NCI-H1930 (cell line): ENCODE data around the gene F10.

Experiments
- DNase-seq, 2 experiments: peaks; one replicate each; lab custom pipeline; 2025; lab: John Stamatoyannopoulos, UW

Gene F10

DNA sequence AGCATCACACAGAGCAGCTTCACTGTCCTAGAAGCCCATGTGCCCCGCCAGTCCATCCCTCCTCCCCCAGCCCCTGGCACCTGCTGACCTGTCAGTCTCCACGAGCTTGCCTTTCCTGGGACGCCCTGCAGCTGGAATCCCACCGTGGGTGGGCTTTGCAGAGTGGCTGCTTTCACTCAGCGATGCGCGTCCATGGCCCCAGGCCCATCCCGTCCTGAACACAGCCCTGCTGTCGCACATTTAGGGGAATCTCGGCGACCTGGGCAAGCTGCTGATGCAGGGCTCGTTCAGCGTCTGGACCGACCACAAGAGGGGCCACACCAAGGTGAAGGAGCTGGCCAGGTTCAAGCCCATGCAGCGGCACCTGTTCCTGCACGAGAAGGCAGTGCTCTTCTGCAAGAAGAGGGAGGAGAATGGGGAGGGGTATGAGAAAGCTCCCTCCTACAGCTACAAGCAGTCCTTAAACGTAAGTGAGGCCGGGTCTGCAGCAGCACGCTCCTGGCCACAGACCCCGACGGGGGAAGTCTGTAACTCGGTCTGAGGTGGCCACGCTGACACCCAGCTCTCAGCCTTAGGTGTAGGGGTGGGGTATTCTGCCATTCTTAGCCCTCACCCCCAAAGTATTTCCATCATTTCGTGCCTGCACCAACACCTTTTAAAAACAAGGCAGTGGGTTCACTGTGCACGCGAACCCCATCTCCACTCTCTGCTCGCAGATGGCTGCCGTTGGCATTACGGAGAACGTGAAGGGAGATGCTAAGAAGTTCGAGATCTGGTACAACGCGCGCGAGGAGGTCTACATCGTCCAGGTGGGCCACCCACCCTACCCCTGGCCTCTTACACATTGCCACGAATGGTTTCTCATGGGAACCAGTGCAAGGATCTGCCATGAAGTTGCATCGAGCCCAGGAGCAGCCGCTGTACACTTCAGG, 35.3 kb upstream of the F10 start:
- DNase-seq: no peak

DNA sequence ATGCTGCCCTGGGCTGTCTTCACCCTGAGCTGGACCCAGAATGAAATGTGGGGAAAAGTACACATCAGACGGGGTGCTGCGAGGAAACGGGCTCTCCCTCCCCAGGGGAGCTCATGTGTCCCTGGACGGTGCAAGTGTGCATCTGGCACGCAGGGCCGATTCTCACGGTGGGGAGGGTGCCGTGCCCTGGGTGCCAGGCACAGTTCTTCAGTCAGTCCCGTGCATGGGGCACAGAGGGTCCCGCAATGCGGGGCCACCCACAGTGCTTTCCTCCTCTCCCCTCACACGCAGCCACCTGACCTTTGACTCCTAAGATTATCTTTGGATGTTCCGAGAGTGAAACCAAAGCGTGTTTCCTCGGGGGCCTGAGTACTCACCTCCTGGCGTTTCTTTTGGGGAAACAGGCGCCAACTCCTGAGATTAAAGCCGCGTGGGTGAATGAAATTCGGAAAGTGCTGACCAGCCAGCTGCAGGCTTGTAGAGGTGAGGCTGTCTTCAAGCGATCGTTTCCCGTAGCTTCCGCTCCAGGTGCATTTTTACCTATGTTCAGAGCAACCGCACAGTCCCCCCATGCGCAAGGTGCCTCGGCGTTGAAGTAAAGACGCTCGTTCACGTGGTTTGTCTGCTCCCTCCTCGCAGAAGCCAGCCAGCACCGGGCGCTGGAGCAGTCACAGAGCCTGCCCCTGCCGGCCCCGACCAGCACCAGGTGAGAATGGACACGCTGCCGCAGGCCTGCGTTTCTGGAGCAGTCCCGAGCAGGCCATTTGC, 34.5 kb upstream of the F10 start:
- DNase-seq: no peak

DNA sequence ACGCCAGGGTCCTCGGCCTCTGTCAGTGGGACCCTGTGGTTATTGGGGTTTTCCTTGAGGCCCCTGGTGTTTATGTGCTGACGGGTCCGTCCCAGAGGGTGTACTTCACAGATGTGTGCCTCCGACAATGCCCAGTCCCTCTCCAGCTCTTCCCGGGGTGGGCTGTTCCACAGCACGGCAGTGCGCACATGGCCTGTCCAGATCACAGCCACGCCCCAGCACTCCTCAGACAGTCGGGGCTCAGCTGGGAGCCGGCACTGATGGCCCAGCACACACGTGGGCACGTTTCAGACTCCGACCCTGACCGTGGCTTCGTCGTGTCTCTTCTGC, 33.9 kb upstream of the F10 start:
- DNase-seq: no peak

DNA sequence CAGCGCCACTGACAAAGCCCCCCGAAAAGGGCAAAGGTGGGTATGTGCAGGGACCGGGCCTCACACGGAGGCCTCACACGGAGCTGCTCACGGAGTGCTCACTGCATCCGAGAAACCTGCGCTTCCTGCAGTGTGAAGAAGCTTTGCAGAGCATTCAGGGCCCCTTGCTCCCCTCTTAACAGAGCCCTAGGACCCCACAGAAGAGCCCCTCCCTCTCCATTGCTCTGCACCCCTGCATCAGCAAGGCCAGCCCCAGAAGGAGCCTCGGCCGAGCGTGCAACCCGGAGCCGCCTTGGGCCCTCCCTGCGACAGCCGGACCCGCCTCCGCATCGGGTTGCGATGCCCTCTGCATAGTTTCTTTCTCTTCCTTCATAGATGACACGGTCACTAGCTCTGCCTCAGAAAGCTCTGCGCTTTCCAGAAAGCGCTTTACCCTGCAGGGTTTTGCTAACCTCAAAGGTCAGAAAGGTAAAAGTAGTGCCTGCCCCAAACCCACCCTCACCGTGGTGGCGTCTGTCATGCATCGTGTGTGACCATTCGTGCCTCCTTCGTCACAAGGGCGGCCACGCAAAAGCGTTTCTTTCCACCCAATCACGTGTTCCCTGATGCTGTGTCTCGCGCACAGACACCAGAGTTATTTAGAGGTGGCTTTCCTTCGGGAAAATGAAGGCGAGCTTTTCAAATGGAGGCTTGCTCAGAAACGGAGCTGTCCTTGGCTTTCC, 32.7 kb upstream of the F10 start:
- DNase-seq: no peak

DNA sequence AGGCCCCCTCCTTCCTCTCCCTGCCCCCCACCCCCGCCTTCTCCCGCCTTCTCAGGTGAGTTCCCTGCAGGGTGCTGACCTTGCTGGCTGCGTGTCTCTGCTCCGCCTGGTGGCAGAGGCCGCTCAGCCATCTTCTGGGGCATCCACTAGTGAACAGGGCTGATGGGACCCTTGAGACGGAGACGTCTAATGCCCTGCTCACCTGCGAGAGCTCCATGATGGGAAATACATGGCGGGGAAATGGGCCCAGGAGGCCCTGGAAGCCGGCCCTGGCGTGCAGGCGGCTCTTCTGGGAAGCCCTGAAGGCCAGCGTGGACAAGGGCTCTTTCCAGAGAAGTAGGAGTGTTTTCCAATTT, 32.2 kb upstream of the F10 start:
- no peak for DNase-seq

DNA sequence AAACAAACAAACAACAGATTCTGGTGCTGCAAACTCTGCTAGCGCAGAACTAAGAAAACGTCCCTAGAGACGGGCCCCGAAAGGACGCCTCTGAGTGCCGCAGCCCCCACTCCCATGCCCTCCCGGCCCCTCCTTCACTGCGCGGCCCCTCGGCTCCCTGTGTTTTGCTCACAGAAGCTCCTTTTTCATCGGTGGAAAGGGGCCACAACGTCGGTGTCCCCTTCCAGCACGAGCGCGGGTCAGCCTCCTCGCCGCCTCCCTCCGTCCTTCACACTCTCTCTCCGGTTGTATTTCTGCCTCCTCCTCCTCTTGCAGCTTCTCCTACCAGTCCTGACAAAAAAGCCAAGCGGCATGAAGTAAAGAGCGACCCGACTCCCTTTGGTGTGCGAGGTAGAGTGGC, 31.8 kb upstream of the F10 start:
- no peak for DNase-seq

DNA sequence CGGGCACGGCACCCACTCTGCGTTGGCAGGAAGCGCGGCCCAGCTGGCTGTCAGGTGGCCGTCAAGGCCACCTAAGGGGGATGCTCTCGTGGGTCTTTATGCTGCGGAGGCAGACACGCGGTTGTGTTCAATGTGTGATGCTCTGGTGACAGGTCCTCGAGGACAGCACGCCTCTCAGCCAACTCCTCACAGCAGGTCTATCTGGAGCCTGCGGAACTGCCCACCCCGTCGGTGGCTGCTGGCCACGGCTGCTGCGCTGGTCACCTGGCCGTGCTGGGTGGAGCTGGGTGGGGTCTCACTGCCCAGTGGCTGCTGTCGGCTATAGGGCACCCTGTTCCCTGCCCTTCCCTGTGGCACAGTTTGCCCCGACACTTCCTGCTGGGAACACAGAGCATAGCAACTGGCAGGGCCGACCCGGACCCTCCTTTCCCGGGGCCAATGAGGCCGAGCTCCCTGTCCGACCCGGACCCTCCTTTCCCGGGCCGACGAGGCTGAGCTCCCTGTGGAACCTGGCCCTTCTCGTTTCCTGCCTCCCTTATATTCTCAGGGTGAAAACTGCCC, 31.3 kb upstream of the F10 start:
- no peak for DNase-seq

DNA sequence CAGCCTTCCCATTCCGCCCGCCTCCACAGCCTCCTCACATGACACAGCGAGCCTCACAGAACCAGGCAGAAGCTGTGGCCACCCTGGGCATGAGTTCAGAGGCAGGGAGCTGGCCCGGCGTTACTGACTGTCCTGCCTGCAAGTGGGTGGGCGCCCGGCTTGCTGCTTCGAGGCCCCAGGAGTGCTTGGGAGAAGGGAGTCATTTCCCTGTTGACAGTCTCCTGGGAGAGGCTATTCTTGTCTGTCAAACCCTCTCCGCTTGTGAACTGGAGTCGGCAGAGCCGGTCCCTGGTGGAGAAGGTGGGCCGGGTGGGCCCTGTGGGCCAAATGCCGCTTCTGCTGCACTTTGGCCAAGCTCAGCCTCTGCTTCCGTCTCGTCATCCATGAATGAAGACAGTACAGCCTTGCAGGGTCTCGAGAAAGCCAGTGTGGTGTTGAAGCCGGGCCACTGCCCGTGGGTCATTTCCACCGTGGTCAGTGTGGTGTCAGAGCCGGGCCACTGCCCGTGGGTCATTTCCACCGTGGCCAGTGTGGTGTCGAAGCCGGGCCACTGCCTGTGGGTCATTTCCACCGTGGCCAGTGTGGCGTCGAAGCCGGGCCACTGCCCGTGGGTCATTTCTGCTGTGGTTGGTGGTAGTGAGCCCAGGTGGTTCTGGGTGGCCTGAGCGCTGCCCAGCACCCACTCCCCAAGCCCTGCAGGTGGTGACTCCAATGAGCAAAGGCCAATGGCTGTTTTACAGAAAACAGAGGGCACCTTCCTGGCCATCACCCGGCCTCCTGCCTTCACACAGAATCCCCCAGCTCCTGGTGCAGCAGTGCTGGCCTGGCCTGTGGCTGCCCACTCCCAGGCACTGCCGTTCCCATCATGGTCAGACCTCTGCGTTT, 30.5 kb upstream of the F10 start:
- no peak for DNase-seq

DNA sequence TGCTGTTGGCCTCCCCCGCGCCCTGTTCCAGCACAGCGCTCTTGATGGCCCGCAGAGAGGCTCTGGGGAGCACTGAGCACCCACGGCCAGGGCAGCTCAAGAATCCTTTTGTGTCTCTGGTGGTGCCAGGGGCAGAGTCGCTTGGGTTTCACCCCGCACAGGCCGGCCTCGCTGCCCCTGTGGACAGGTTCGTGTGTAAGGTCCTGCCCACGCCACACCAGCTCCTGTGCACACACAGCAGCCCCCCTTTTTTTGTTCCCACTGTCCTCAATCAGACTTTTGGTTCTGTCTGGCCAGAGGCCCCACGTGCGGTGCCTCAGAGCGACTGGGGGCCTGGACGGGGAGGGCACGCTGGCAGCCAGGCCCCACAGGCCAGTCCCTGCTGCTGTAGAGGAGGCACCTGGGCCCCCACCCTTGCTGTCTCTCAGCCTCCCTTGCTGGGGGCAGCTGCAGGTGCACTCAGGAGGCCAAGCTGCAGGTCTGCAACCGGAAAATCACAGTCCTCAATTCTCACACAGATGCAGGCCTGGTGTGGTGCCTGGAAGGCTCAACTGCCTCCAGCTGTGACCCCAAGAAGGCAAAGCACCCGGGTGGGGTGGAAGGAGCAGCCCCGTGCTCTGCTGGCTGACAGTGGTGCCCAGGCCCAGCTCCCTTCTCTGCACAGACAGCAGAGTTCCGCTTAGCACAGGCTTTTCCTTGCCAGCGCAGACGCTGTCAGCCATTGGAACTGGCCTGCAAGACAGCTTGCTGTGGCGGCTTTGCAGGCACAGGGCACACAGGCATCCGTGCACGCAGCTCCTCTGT, 29.6 kb upstream of the F10 start:
- no peak for DNase-seq

DNA sequence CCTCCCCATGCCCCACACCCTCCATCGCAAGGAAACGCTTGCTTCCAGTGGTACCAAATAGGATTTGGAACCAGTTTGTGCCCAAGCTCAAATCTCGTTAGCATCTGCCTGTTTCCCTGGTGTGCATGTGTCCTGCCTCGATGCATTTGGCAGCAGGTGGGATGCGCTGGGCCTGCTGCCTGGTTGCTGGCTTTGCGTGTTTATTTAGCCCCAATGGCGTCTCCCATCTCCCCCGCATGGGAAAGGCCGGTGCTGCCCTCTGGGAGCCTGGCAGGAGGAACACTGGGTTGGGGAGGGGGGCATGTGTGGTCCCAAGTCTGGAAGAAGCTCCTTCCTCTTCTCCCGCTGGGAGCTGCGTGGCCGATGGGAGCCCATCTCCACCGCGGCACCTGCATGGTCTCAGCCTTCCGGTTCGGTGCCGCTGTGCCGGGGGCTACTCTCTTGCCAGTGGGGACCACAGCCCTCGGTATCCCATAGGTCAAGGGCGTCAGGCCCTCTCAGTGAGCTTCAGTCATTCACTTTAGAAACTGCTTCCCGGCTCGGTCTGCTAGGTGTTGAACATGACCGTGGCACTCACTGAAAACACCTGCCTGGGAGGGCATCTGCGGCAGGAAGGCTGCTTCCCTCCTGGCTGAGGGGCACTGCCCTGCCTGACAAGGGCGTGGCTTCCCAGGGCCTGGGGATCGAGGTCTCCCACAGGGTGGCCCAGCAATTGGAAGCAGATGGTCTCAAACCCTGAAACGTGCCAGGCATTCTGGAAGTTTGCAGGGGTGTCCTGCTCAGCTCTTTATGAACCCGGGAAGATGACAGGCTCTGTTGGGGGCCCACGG, 28.8 kb upstream of the F10 start:
- no peak for DNase-seq

DNA sequence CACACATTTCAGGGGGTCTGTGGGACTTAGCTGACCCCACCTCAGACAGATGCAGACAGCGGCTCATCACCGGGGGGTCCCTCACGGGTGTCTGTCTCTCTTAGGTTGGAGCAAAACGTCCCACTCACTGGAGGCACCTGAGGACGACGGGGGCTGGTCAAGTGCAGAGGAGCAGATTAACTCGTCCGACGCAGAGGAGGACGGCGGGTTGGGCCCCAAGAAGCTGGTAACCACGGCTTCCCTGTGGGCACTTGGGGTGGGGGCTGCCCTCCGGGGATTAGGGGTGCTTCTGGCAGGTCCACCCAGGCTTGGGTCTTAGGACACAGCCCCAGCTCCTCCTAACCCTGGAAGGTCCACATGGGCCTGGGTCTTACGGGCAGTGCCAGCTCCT, 28.2 kb upstream of the F10 start:
- no peak for DNase-seq

DNA sequence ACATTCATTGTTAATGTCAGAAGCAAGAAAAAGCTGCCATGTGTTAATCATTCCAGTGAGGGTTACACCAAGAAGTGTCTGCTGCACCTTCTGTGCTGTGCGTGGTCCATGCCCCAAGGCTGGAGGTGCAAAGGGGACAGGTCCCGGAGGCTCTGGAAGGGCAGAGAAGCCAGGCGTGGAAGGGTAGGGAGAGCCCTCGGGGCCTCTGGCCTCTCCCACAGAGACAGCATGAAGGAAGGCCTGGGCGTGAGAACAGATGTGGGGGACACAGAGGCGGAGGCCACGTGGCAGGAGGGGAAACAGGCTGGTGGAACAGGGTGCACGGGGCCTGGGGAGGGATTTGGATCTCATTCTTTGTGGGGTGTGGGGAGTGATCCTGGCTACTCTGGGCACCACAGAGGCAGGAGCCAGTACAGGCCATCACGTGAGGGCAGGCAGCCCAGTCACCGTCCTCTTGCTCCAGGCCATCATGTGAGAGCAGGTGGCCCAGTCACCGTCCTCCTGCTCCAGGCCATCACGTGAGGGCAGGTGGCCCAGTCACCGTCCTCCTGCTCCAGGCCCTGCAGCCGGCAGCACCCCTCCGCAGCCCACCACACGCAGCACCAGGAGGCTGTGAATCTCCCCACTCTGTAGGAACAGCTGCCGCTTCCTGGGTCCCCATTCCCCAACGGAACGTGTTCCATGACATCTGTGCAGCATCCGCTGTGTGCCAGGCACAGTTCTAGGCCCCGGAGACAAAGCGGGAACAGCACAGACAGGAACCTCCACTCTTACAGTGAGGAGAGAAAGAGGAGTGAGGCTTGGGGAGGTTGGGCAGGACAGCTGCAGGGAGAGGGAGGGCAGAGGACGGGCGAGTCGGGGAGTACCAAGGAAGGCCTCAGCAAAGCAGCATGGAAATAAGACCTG, 27.2 kb upstream of the F10 start:
- no peak for DNase-seq

DNA sequence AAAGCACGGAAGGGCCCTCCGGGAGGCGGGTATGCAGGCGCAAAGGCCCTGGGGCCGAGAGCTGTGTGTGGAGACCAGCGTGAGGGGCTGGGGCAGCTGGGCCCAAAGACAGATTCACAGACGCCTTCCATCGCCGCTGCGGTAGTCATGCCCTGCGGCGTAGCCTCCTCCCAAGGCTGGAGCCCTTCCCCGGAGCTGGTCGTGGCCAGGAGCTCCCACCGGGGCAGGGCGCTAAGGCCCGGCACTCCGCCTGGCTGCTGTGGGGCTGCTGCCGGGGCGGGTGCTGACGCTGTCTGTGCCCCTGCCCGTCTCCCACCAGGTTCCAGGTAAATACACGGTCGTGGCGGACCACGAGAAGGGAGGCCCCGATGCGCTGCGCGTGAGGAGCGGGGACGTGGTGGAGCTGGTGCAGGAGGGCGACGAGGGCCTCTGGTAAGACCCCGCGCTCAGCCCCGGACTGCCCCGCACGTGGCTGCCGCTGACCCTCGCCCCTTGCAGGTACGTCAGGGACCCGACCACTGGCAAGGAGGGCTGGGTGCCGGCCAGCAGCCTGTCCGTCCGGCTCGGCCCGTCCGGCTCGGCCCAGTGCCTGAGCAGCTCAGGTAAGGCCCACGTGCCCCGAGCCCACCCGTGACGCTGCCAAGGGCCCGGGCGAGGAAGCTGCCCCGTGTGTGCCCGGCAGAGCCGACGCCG, 26.4 kb upstream of the F10 start:
- DNase-seq: no peak

DNA sequence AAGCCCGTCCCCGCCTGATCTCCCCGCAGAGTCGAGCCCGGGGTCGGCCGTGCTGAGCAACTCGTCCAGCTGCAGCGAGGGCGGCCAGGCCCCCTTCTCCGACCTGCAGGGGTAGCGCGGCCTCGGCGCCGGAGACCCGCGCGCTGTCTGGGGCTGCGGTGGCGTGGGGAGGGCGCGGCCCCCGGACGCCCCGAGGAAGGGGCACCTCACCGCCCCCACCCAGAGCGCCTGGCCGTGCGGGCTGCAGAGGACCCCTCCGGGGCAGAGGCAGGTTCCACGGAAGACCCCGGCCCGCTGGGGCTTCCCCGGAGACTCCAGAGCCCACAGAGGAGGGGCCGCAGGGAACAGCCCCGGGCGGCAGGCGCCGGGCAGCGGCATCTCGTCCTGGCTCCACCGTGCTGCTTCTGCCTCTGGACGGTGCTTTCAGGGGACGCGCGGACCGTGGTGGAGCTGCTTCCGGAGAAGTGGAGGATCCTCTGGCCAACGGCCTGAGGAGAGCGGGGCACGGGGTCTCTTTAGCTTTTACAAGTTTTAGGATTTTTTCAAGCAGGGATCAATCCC, 25.8 kb upstream of the F10 start:
- DNase-seq: no peak

DNA sequence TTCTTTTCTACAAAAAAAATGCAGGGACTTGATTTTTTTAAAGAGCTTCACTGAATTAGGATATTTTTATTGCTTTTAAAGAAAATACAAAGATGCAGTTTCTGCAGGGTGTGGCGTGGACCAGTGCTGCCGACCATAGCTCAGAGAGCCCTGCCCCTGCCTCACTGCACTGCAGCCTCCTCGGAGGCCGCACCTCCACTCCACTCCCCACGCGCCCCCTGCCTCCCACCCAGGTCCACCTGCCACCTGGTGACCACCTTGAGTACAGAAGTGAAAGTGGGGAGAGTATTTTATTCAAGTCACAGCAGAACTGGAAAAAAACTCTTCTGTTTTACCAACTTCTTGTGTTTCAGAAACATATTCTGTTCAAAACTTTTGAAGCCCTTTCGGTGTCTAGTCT, 24.9 kb upstream of the F10 start:
- DNase-seq: no peak

DNA sequence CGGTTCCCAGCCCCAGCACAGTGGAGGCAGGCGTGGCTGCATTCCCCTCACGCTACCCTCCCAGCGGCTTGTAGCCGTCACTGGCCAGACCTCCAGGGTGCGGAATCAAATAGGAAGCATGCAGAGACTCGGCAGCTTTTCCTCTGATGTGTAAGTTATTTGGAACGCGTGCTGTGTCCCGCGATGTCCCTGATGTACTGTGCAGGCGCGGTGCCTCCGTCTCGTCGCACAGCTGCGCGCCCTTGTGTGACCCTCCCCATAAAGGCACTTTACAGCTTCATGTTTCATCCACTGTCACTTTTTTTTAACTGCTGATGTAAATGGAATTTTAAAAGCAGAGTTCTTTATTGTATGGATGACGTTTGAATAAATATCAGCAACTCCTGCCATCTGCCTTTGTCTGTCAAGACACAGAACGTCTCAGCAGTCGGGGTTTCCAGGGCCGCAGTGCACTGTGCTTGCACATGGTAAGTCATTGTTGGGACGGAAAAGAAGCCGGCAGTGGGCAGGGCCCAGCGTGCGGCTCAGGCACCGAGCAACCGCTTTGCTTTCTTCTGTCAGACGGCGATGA, 24.4 kb upstream of the F10 start:
- no peak for DNase-seq

DNA sequence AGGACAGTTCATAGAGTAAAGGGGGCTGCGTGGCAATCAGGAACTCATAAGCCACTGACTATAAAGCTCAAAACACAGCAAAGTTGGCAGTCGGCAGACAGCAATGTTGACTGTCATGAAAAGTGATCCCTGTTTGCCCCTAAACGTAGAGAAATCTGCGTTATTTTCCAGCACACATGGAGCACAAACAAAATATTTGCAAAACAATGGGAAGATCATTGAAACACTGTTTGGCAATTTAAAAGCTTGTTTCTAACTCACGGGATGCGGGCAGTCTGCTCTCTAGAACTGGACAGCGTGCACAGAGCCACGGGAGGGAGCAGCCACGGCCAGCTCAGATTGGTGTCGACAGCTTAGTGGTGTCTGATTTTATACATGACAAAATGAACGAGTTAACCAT, 23.5 kb upstream of the F10 start:
- DNase-seq: no peak
